ENCODE data around the gene CREB5. TPM values are rescaled to one million over a fixed set of nuclear protein-coding genes. Genes with fewer than 3 reads are reported as not detected.

CREB5 gene
- total and polyA plus RNA-seq, 2 experiments from 2014 or later = 2.4 to 4.4 TPM

DNA sequence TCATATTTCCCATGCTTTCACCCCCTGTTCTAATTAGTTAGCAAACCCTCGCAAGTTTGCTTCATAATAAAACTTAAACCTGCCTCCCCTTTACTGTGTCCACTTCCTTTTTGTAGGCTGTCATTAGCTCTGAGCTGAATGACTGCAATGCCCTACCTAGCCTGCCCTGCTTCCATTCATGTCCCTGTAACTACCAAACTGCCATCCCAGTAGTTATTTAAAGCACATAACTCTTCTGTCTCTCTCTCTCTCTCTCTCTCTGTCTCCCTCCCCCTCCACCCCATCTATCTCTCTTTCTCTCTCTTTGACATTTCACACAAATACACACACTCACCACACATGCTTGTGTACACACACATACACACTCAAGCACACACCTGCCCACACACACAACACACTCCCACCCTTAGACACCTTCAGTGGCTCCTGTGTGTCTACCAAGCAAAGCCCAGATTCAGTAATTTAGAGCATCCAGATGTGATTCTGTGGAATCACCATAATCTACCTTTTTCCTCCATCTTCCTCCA is 430.5 kb downstream of the CREB5 start:
- TF ChIP-seq, protein P1, sequence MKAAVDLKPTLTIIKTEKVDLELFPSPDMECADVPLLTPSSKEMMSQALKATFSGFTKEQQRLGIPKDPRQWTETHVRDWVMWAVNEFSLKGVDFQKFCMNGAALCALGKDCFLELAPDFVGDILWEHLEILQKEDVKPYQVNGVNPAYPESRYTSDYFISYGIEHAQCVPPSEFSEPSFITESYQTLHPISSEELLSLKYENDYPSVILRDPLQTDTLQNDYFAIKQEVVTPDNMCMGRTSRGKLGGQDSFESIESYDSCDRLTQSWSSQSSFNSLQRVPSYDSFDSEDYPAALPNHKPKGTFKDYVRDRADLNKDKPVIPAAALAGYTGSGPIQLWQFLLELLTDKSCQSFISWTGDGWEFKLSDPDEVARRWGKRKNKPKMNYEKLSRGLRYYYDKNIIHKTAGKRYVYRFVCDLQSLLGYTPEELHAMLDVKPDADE (IDR thresholded peaks at IDR 0.05) = no peak
- TF ChIP-seq, protein P2, sequence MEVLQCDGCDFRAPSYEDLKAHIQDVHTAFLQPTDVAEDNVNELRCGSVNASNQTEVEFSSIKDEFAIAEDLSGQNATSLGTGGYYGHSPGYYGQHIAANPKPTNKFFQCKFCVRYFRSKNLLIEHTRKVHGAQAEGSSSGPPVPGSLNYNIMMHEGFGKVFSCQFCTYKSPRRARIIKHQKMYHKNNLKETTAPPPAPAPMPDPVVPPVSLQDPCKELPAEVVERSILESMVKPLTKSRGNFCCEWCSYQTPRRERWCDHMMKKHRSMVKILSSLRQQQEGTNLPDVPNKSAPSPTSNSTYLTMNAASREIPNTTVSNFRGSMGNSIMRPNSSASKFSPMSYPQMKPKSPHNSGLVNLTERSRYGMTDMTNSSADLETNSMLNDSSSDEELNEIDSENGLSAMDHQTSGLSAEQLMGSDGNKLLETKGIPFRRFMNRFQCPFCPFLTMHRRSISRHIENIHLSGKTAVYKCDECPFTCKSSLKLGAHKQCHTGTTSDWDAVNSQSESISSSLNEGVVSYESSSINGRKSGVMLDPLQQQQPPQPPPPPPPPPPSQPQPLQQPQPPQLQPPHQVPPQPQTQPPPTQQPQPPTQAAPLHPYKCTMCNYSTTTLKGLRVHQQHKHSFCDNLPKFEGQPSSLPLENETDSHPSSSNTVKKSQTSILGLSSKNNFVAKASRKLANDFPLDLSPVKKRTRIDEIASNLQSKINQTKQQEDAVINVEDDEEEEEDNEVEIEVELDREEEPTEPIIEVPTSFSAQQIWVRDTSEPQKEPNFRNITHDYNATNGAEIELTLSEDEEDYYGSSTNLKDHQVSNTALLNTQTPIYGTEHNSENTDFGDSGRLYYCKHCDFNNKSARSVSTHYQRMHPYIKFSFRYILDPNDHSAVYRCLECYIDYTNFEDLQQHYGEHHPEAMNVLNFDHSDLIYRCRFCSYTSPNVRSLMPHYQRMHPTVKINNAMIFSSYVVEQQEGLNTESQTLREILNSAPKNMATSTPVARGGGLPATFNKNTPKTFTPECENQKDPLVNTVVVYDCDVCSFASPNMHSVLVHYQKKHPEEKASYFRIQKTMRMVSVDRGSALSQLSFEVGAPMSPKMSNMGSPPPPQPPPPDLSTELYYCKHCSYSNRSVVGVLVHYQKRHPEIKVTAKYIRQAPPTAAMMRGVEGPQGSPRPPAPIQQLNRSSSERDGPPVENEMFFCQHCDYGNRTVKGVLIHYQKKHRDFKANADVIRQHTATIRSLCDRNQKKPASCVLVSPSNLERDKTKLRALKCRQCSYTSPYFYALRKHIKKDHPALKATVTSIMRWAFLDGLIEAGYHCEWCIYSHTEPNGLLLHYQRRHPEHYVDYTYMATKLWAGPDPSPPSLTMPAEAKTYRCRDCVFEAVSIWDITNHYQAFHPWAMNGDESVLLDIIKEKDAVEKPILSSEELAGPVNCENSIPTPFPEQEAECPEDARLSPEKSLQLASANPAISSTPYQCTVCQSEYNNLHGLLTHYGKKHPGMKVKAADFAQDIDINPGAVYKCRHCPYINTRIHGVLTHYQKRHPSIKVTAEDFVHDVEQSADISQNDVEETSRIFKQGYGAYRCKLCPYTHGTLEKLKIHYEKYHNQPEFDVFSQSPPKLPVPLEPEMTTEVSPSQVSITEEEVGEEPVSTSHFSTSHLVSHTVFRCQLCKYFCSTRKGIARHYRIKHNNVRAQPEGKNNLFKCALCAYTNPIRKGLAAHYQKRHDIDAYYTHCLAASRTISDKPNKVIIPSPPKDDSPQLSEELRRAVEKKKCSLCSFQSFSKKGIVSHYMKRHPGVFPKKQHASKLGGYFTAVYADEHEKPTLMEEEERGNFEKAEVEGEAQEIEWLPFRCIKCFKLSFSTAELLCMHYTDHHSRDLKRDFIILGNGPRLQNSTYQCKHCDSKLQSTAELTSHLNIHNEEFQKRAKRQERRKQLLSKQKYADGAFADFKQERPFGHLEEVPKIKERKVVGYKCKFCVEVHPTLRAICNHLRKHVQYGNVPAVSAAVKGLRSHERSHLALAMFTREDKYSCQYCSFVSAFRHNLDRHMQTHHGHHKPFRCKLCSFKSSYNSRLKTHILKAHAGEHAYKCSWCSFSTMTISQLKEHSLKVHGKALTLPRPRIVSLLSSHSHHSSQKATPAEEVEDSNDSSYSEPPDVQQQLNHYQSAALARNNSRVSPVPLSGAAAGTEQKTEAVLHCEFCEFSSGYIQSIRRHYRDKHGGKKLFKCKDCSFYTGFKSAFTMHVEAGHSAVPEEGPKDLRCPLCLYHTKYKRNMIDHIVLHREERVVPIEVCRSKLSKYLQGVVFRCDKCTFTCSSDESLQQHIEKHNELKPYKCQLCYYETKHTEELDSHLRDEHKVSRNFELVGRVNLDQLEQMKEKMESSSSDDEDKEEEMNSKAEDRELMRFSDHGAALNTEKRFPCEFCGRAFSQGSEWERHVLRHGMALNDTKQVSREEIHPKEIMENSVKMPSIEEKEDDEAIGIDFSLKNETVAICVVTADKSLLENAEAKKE (CRISPR knock-in tag; IDR thresholded peaks at IDR 0.05) = no peak
- no peak for TF ChIP-seq CREB1 (CRISPR knock-in tag; IDR thresholded peaks at IDR 0.05; ENCODE audit: low read depth)
- TF ChIP-seq NANOG (IDR thresholded peaks at IDR 0.05; ENCODE audit: borderline replicate concordance) = no peak
- TF ChIP-seq POLR2AphosphoS5 (IDR thresholded peaks at IDR 0.05; ENCODE audit: low read depth) = no peak
- TF ChIP-seq, protein P3, sequence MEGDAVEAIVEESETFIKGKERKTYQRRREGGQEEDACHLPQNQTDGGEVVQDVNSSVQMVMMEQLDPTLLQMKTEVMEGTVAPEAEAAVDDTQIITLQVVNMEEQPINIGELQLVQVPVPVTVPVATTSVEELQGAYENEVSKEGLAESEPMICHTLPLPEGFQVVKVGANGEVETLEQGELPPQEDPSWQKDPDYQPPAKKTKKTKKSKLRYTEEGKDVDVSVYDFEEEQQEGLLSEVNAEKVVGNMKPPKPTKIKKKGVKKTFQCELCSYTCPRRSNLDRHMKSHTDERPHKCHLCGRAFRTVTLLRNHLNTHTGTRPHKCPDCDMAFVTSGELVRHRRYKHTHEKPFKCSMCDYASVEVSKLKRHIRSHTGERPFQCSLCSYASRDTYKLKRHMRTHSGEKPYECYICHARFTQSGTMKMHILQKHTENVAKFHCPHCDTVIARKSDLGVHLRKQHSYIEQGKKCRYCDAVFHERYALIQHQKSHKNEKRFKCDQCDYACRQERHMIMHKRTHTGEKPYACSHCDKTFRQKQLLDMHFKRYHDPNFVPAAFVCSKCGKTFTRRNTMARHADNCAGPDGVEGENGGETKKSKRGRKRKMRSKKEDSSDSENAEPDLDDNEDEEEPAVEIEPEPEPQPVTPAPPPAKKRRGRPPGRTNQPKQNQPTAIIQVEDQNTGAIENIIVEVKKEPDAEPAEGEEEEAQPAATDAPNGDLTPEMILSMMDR (conservative IDR thresholded peaks at IDR 0.05; ENCODE audit: low read depth in 2 of 2) = no peak
- no peak for TF ChIP-seq JUNB (IDR thresholded peaks at IDR 0.05; ENCODE audit: unreplicated experiment)
- no peak for TF ChIP-seq ZNF331 (CRISPR knock-in tag; IDR thresholded peaks at IDR 0.05; ENCODE audit: low read depth)
- TF ChIP-seq EZH2phosphoT487 (IDR thresholded peaks at IDR 0.05; ENCODE audit: unreplicated experiment) = no peak
- TF ChIP-seq STAT1 (IDR thresholded peaks at IDR 0.05; ENCODE audit: unreplicated experiment) = no peak
- TF ChIP-seq, protein P4, sequence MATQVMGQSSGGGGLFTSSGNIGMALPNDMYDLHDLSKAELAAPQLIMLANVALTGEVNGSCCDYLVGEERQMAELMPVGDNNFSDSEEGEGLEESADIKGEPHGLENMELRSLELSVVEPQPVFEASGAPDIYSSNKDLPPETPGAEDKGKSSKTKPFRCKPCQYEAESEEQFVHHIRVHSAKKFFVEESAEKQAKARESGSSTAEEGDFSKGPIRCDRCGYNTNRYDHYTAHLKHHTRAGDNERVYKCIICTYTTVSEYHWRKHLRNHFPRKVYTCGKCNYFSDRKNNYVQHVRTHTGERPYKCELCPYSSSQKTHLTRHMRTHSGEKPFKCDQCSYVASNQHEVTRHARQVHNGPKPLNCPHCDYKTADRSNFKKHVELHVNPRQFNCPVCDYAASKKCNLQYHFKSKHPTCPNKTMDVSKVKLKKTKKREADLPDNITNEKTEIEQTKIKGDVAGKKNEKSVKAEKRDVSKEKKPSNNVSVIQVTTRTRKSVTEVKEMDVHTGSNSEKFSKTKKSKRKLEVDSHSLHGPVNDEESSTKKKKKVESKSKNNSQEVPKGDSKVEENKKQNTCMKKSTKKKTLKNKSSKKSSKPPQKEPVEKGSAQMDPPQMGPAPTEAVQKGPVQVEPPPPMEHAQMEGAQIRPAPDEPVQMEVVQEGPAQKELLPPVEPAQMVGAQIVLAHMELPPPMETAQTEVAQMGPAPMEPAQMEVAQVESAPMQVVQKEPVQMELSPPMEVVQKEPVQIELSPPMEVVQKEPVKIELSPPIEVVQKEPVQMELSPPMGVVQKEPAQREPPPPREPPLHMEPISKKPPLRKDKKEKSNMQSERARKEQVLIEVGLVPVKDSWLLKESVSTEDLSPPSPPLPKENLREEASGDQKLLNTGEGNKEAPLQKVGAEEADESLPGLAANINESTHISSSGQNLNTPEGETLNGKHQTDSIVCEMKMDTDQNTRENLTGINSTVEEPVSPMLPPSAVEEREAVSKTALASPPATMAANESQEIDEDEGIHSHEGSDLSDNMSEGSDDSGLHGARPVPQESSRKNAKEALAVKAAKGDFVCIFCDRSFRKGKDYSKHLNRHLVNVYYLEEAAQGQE (IDR thresholded peaks at IDR 0.05; ENCODE audit: unreplicated experiment) = no peak
- Histone ChIP-seq H3K4me1 (ENCODE audit: insufficient read depth) (peaks cover 5% of the 10 kb centered on the region; the same call in 1 of the 2 replicates), H3K9me2 (ENCODE audit: insufficient read depth) (no peaks in the 10 kb centered on the region), H3K4me3 (no peak overlapping the region), H3K27ac (ENCODE audit: low read depth) (no peak overlapping the region), H3K36me3 (ENCODE audit: insufficient read depth) (no peaks in the 10 kb centered on the region), H2AFZ (no peak overlapping the region), H3K4me2 (no peak overlapping the region), H3K79me2 (replicated peaks; ENCODE audit: insufficient read depth) (no peaks in the 10 kb centered on the region), H3F3A (replicated peaks; ENCODE audit: low read depth) (no peaks in the 10 kb centered on the region), H3K27me3 (ENCODE audit: insufficient read depth) (no peaks in the 10 kb centered on the region), H4K20me1 (replicated peaks; ENCODE audit: insufficient read depth) (no peaks in the 10 kb centered on the region)
- no peak for DNase-seq (ENCODE audit: low spot score)
- H3K27me3 Mint-ChIP-seq (ENCODE audit: insufficient read depth, low read depth, poor library complexity) = peaks cover 3% of the 10 kb centered on the region
- H3K27ac Mint-ChIP-seq = no peak overlapping the region
- H3K9me3 Mint-ChIP-seq = peaks cover 5% of the 10 kb centered on the region; the same call in 2 of the 3 replicates
- H3K4me1 Mint-ChIP-seq = no peaks in the 10 kb centered on the region; the same call in 2 of the 3 replicates
- peaks cover 2% of the 10 kb centered on the region; the same call in 2 of the 3 replicates for H3K36me3 Mint-ChIP-seq (ENCODE audit: low read depth)
- ATAC-seq = no peak
- no peak overlapping the region for H3K4me3 Mint-ChIP-seq
